Ovary (tissue), 3 donors: ENCODE results near the gene SOCS3.

Experiments
- CTCF ChIP-seq, 3 donors: fragments of 450-650 bp in 2 of 3; fragments of 200-600 bp in 1 of 3; IDR thresholded peaks; one replicate each; pipeline versions ENCODE4 v1.5.1 to v1.8.0; 2016 to 2022; ENCODE audit warnings: antibody characterized with exemption in 3 of 3, mild to moderate bottlenecking in 1 of 3
- POLR2A ChIP-seq: fragments of 450-650 bp; IDR thresholded peaks from one replicate; pipeline ENCODE4 v1.6.1; 2017; ENCODE audit warnings: antibody characterized with exemption, mild to moderate bottlenecking, moderate library complexity
- donor health status: DM: no; HTN: no; CAD: no.

GRCh38 chr17:78360371-78361224 lies 721 bp upstream of the SOCS3 start:
- peak; percentile 86 to 95 (median 89) for TF ChIP-seq CTCF (IDR thresholded peaks at IDR 0.05)
- no peak for TF ChIP-seq POLR2A
